ENCODE data around the gene OLFM3. TPM values are rescaled to one million over a fixed set of nuclear protein-coding genes. Genes with fewer than 3 reads are reported as not detected.

OLFM3 gene
- total RNA-seq, 1 experiment from 2014 or later, result 0.26 TPM

GRCh38 chr1:101849356-101849755 lies 147.4 kb downstream of the OLFM3 start:
- Histone ChIP-seq H4K20me1 (ENCODE audit: control insufficient read depth, insufficient read depth, insufficient read length) (no peaks in the 10 kb centered on the region), H3K23me2 (ENCODE audit: insufficient read length, low read depth, low read length, poor library complexity, severe bottlenecking) (peaks cover 4% of the 10 kb centered on the region), H3T11ph (ENCODE audit: low read length) (no peak overlapping the region), H3K9ac (ENCODE audit: extremely low read depth, insufficient read length, low read length) (no peak overlapping the region), H3K79me1 (ENCODE audit: insufficient read depth, low read depth, low read length, poor library complexity, severe bottlenecking) (no peaks in the 10 kb centered on the region), H3K18ac (ENCODE audit: insufficient read length, low read depth, low read length) (no peak overlapping the region), H2AK5ac (ENCODE audit: insufficient read length, low read length) (no peak overlapping the region), H2BK5ac (ENCODE audit: insufficient read length, low read length) (no peak overlapping the region), H3K27ac (ENCODE audit: insufficient read length, low read depth, low read length) (no peak overlapping the region), H3K79me2 (ENCODE audit: insufficient read depth, low read length) (no peaks in the 10 kb centered on the region), H2BK120ac (ENCODE audit: low read depth, low read length, poor library complexity, severe bottlenecking) (no peak overlapping the region), H2BK15ac (ENCODE audit: low read depth, low read length) (no peak overlapping the region), H3K9me3 (ENCODE audit: control insufficient read depth, low read depth, low read length) (no peaks in the 10 kb centered on the region), H3K14ac (ENCODE audit: insufficient read depth, low read length) (no peak overlapping the region), H2BK12ac (ENCODE audit: insufficient read length, low read depth, low read length) (no peak overlapping the region), H2AFZ (ENCODE audit: low read length) (no peak overlapping the region), H4K8ac (replicated peaks; ENCODE audit: insufficient read length, low read depth, low read length) (no peak overlapping the region), H3K4me2 (ENCODE audit: insufficient read depth, insufficient read length, low read length) (no peak overlapping the region), H3K27me3 (ENCODE audit: insufficient read depth, low read length) (no peaks in the 10 kb centered on the region), H3K4me1 (ENCODE audit: insufficient read depth, low read length) (no peaks in the 10 kb centered on the region; the same call in 1 of the 2 replicates), H3K4ac (ENCODE audit: low read depth, low read length) (no peak overlapping the region), H3K23ac (ENCODE audit: insufficient read length, low read depth, low read length) (no peak overlapping the region), H2BK20ac (ENCODE audit: low read depth, low read length, poor library complexity, severe bottlenecking) (no peak overlapping the region), H4K5ac (ENCODE audit: insufficient read length, low read depth, low read length) (no peak overlapping the region), H4K91ac (ENCODE audit: insufficient read length, low read depth, low read length) (no peak overlapping the region), H3K56ac (ENCODE audit: insufficient read length, low read depth, low read length) (no peak overlapping the region)
- Mint-ChIP-seq H3K27ac (no peak overlapping the region), H3K9me3 (no peaks in the 10 kb centered on the region), H3K4me3 (no peak overlapping the region), H3K36me3 (ENCODE audit: insufficient read depth in 1 of 3, low read depth in 3 of 3) (no peaks in the 10 kb centered on the region), H3K4me1 (peaks cover 14 to 26% of the 10 kb centered on the region in 2 experiments), H3K27me3 (ENCODE audit: low read depth) (no peaks in the 10 kb centered on the region)
- no peak for TF ChIP-seq CTCF (conservative IDR thresholded peaks at IDR 0.05)
- no CpG with 5 or more reads among the region's 1 CpG for WGBS (ENCODE audit: extremely low coverage, insufficient read length, low lambda C conversion rate)
- DNase-seq, result no peak
